GM18858 (cell line): ENCODE results near the gene LRMDA.

ENCODE experiments used
- ATAC-seq: cut with Tn5 transposase; IDR thresholded peaks from one replicate; pipeline ENCODE4 v1.9.1; 2021; ENCODE audit not compliant: unreplicated experiment

Gene LRMDA

DNA sequence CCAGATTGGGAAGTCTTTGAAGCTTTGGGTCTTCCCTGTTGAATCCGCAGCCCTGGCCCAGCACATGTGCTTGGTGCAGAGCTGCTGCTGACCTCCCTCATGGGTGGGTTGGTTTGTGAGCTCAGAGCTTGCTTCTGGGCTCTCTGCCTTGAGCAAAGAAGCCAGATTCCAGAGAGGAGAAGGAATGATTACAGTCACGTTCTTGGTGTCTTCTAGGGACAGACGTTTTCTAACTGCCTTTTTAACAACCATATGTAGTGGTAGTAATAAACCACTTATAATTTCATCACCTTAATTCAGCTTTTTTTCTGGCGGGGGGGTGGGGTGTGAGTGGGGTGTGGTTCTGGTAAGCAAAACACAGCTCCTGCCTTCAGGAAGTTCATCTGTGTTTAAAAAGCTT, 39.5 kb downstream of the LRMDA start:
- ATAC-seq, result no peak

GRCh38 chr10:75472685-75473084, 41.3 kb downstream of the LRMDA start:
- no peak for ATAC-seq

GRCh38 chr10:75474106-75474505, 42.7 kb downstream of the LRMDA start:
- ATAC-seq, result no peak

DNA sequence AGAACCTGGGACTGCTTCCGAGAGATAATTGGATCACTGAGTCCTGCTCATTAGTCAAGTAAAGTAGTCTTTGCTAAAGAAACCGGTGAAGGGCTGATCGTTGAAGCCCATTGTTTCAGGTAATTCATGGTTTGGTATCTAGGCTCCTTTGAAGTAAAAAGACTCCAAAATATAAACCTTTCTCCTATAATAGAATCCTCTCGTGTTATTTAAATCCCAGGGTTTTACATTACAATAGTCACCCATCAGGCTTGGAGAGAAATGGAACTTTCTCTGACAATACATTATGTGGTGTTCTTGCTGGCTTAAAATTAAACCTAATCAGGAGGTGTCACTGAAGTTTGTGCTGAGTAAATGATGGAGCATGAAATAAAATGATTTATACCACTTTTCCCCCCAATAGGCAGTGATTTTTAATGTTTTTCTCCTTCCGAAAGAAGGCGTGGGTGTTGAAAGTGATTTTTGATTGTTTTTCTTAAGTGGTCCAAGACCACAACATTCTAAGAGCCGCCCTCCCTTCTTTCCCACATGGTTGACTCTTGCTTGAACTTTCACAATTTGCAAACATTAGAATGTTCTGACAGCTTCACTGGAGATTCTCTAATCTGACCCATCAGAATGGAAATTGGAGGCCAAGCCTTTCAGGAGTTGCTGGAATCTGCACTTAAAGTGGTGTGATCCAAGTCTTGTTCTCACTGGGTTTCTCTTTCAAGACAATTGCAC, 44.2 kb downstream of the LRMDA start:
- no peak for ATAC-seq

- ATAC-seq, result no peak
Observed at GRCh38 chr10:75476569-75476968, 45.1 kb downstream of the LRMDA start.

DNA sequence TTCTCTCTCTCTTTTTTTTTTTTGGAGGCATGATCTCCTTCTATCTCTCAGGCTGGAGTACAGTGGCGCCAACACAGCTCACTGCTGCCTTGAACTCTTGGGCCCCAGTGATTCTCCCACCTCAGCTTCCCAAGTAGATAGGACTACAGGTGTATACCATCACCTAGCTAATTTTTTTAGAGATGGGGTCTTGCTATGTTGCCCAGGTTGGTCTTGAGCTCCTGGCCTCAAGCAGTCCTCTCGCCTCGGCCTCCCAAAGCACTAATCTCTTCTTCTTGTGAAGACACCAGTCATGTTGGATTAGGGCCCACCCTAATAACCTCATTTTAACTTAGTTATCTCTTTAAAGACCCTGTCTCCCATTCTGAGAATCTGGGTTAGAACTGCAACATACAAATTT, 45.6 kb downstream of the LRMDA start:
- no peak for ATAC-seq

DNA sequence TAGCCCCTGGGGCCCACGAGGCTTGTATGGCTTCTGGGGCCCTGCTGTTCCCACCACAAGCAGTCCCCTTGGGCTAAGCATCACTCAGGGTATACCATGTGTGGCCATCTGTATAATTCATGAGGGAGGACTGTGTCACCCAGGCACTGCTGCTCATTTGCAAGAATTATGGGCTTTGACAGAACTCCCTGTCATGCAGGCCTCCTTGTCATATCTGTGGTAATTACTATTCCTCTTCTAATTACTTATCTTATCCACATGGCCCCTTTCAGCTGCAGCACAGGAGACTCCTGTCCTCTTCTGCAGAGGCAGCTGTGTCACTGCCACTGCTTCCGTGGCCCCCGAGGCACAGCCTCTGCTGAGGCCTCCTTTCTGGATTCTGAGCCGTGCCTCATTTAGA, 46.3 kb downstream of the LRMDA start:
- ATAC-seq, result no peak

DNA sequence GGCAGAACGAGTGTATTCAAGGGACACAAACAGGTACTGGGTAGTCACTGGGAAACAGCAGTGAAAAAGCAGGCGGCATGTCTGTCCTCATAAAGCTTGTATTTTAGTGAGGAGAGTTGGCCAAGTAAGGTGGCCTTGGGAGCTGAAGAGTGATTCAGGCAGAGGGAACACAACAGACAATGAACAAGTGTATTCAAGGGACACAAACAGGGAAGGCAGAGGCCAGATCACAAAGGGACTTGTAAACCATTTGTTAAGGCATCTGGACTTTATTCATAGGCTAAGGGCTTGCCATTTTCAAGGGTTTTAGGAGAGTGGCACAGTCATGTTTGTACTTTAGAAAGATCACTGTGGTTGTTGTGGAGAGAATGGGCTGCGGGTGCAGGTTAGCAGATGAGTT, 49.0 kb downstream of the LRMDA start:
- no peak for ATAC-seq

GRCh38 chr10:75483188-75483587, 51.8 kb downstream of the LRMDA start:
- no peak for ATAC-seq

DNA sequence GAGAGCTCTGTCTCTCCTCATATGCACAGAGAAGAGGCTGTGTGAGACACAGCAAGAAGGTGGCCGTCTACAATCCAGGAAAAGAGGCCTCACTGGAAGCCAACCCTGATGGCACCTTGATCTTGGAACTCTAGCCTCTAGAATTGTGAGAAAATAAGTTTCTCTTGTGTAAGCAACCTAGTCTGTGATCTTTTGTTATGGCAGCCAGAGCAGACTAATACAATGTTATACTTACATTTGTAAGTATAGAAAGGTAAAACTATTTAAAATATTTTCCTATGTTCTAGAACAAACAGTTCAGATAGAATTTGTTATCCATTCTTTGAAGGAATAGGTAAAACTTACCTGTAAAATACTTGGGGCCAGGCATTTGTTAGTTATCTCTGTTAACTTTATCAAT, 53.3 kb downstream of the LRMDA start:
- ATAC-seq, result no peak

DNA sequence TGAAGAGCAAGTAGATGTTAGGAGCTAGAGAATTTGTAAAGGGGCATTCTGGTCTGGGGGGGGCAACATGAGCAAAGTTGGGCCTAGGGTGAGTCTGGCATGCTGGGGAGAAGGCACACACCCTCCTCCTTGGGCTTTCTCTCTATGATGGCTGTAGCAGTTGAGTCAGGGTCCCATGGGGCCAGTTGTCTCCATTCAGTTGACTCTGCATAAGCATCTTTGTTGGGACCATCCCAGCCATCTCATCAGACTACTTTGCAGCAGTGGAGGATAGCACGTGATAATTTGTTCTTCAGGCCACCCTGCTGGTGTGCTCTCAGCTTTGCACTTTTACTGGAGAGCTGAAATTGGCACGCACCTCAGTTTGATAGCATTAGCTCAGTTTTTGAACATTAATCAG, 55.2 kb downstream of the LRMDA start:
- ATAC-seq, result no peak

DNA sequence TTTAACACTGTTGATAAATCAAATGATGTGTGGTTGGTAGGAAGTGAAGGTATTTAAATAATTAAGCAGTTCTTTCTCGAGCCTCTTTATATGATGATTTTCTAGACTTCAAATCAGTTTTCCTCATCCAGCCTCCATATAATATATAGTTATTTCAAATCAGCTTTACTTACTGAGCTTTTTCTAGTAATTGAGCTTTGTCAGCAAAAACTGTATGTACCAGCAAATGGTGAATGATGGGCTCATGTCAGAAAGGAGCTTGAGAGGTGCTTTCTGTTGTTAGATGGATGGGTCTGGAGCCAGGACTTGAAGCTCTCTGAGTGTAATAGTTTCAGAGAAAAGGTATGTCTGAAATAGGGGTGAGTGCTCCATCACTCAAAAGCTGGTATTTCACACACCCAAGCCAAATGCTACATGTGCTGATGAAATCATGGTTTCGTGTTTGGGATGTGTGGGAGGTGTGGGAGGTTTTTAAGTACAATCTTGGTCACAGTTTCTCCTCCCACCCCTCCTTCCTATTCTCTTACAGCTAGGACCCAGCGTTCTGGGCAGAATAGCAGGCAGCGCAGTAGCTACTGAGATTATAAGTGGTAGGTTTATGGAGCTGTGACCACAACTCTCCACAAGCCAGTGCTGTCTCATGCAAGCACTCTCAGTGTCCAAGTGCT, 55.8 kb downstream of the LRMDA start:
- no peak for ATAC-seq

GRCh38 chr10:75487755-75488125, 56.3 kb downstream of the LRMDA start:
- no peak for ATAC-seq

DNA sequence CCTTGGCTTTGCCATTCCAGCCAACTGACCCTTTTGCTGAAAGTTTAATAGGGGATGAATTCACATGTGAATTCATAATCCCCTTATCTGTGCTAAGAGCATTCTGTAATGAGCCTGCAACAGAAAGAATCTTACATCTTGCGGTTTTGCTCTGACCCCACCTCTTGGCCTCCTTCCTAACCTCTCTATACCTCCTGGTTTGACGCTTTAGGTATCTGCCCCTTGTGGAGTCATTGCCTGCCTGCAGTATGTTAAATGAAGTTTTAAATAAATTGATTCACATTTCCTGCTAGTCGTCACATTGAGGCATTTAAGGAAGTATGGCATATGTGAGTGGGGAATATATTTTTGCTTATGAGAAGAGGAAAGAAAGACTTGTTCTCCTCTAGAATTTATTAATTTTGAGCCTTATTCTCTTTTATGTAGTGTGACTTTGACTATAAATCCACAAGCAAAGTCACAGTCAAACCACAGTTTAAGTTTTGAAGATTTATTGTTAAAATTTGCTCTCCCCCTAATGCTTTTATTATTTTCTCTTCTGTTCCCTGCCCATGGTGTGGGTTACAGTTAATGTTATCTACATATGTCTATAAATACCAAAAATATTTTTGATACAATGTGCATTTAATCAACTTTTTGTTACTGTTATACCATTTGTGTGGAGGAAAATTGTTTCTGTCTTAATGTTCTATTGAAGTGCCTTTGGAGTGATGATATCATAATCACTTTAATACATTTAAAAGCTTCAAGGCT, 60.9 kb downstream of the LRMDA start:
- ATAC-seq, result no peak

- no peak for ATAC-seq
Observed at GRCh38 chr10:75493464-75493863, 62.0 kb downstream of the LRMDA start.

DNA sequence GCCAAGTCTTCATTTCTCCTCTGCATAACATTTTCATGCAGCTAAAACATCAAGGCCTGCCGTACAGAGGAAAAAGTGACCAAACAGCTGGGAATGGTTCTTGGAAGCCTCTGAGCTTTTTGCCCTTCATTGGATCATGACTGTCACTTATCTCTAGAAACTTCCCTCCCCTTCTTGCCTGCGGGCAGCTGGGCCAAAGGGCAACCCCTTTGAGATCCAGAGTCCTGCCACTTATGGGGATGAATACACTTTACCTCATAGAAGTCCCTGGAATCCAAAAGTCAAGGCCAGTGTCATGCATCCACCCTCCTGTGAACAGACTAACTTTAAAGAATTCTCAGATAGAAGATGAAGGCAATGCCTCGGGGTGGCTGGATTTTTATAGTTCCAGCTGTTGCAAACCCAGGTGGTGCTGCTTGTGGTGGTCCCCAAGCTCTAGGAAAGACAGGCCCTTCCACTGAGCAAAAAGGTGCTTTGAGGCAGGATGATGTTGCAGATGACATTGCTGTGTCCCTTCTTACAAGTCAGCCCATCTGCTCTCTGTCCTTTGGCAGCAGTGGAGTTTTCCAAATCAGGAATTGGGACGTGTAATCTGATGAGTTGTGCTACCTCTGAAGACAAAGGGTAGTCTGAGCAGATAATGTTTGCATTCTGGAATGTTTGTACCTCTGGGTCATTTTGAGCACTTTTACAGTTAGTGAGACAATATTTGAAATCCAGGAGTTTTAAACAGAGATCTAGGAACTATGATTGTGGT, 64.2 kb downstream of the LRMDA start:
- no peak for ATAC-seq

DNA sequence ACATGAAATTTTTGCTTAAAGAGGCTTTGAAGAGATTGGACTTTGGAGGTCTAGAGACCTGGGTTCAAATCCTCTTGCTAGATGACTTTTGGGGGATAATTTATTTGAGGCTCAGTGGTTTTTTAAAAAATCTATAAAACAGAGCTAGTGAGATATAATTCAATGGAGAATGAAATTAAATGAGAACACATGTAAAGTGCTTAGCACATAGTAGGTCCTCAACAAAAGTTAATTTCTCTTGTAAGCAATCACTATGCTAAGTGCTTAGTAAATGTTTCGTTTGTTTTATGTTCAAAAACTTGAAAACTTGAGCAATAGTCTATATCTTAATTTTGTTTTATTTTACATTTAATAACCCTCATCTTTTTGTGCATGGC, 64.8 kb downstream of the LRMDA start:
- ATAC-seq, result no peak

- no peak for ATAC-seq
Observed at GRCh38 chr10:75497997-75498883, 66.8 kb downstream of the LRMDA start.

DNA sequence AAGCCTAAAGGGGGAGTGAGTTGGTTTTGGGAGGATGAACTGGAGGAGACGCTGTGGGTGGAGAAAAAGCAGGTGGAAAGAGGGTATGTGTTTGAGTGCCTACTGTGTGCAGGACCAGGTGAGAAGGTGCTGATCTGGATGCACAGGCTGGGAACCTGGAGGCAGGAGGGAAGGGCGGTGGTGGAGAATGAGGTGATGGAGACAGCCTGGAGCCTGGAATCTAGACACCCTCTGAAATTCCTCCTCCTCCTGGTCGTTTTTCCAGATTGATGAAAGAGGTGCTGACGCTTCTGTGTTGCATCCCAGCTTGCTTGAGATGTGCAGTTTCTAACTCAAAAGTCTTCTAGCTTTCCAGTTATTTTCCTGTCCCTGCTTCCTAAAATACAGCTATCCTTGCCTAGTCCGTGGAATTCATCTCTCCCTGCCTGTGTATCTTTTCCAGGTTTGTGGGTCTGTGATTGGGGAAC, 67.5 kb downstream of the LRMDA start:
- no peak for ATAC-seq

DNA sequence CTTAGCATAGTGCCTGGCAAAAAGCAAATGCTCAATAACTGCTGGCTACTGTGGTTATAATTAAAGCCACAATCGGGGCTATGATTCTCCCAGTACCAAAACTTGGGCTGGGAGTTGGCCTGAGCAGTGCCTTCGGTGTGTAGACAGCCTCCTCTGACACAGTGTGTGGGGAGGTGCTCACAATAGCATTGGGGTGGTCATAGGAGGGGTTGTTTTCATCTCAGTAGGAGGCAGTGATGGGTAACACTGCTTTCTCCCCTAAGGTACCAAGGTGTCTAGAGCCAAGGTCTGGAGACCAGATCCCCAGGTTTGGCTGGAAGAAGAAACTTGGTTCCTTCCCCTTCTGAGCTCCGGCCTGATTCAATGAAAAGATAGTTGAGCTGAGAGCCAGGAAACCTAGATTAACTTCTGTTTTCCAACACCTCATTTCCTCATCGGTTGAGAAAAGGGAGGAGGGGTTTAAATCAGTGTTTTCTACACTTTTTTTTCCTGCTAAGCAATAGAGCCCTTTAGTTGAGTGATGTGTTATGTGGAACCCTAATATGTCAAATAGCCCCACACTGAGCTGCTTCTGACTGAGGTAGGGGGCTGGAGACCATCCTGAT, 68.2 kb downstream of the LRMDA start:
- no peak for ATAC-seq
